Activated T-helper 17 cell treated with anti-CD3 and anti-CD28 coated beads, Interleukin-2, amount 50 U/mL, for 72 hours (primary cell): Measurements from ENCODE around the gene SELENOI. TPM values are rescaled to one million over a fixed set of nuclear protein-coding genes. Genes with fewer than 3 reads are reported as not detected.
"Not testable (repeated sequence)": the region's sequence is repeated elsewhere in the genome, so short reads cannot be mapped to it uniquely, and the experiment has no call there.

ENCODE experiments used
- ATAC-seq: fragments of 150-1000 bp; cut with Tn5 transposase; replicated peaks from 2 replicates; pipeline ENCODE4 v1.10.0; 2021; ENCODE audit warnings: mild to moderate bottlenecking, moderate library complexity
- H3K27ac Mint-ChIP-seq: one replicate; pipeline ENCODE4 v1.8.0; 2022; ENCODE audit warnings: mixed read lengths
- H3K27me3 Mint-ChIP-seq: one replicate; pipeline ENCODE4 v1.8.0; 2022; ENCODE audit warnings: mixed read lengths
- H3K36me3 Mint-ChIP-seq: one replicate; pipeline ENCODE4 v1.8.0; 2022; ENCODE audit warnings: low read depth, mild to moderate bottlenecking, mixed read lengths
- H3K4me1 Mint-ChIP-seq: one replicate; pipeline ENCODE4 v1.8.0; 2022; ENCODE audit warnings: mixed read lengths
- H3K4me3 Mint-ChIP-seq: one replicate; pipeline ENCODE4 v1.8.0; 2022; ENCODE audit warnings: mild to moderate bottlenecking, mixed read lengths
- H3K9me3 Mint-ChIP-seq: one replicate; pipeline ENCODE4 v1.8.0; 2022; ENCODE audit warnings: mixed read lengths
- total RNA-seq, 2 donors: library from RNA; stranded (reverse); gene quantifications; one replicate each; pipeline ENCODE4 v1.2.3, GENCODE V29; 2022

SELENOI gene
- total RNA-seq, 2 donors from 2014 or later, result 21.0 to 44.5 TPM

GRCh38 chr2:26359886-26360473, 14.0 kb downstream of the SELENOI start:
- H3K4me3 Mint-ChIP-seq, result no peak overlapping the region
- no peaks in the 10 kb centered on the region for H3K9me3 Mint-ChIP-seq
- H3K4me1 Mint-ChIP-seq, result peaks cover 51% of the 10 kb centered on the region
- peaks cover 34% of the 10 kb centered on the region for H3K36me3 Mint-ChIP-seq
- H3K27me3 Mint-ChIP-seq, result no peaks in the 10 kb centered on the region
- no peak overlapping the region for H3K27ac Mint-ChIP-seq
- no peak for ATAC-seq

DNA sequence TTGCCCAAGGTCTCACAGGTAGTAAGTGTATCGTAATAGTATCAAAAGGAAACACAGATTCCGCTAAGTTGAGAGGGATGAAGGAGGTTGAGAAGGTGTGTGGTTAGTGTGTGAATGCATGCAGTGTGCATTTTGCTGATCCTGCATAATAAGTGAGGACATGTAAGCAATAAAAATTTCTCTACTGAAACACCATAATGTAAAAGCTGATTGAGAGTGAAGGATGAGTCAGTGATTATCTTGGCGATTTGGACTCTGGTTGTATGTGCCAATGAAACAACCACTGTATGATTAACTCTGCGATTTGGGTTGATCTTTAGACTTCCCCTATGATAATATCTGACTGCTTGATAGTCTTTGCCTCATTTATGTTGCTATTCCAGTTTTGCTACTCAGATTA, 17.4 kb downstream of the SELENOI start:
- Mint-ChIP-seq H3K4me3 (no peak overlapping the region), H3K27me3 (no peaks in the 10 kb centered on the region), H3K4me1 (peaks cover 27% of the 10 kb centered on the region), H3K27ac (no peak overlapping the region), H3K36me3 (peaks cover 49% of the 10 kb centered on the region), H3K9me3 (no peaks in the 10 kb centered on the region)
- peak; percentile 91 for ATAC-seq

DNA sequence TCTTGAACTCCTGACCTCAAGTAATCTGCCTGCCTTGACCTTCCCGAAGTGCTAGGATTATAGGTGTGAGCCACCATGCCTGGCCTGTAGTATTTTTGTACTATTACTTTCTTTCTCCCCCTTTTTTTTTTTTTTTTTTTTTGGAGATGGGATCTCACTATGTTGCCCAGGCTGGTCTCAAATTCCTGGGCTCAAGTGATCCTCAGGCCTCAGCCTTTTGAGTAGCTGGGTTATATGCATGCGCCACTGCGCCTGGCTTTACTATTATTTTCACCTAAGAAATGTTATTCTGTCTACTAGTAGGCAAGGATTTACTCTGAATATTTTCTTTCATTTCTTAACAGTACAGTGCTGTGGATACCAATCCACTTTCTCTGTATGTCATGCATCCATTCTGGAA, 18.0 kb downstream of the SELENOI start:
- H3K36me3 Mint-ChIP-seq, result peaks cover 56% of the 10 kb centered on the region
- H3K4me1 Mint-ChIP-seq, result peaks cover 25% of the 10 kb centered on the region
- no peaks in the 10 kb centered on the region for H3K9me3 Mint-ChIP-seq
- H3K4me3 Mint-ChIP-seq, result no peak overlapping the region
- no peaks in the 10 kb centered on the region for H3K27me3 Mint-ChIP-seq
- ATAC-seq, result no peak
- H3K27ac Mint-ChIP-seq, result peak overlapping the region; percentile 52

- H3K4me3 Mint-ChIP-seq, result no peak overlapping the region
- no peaks in the 10 kb centered on the region for H3K9me3 Mint-ChIP-seq
Measured at GRCh38 chr2:26364669-26365068, 18.7 kb downstream of the SELENOI start.

GRCh38 chr2:26366957-26367356, 21.0 kb downstream of the SELENOI start:
- Mint-ChIP-seq H3K27me3 (no peaks in the 10 kb centered on the region), H3K4me1 (peaks cover 8% of the 10 kb centered on the region), H3K27ac (no peak overlapping the region), H3K36me3 (peaks cover 59% of the 10 kb centered on the region), H3K9me3 (no peaks in the 10 kb centered on the region), H3K4me3 (no peak overlapping the region)
- no peak for ATAC-seq

More at GRCh38 chr2:26364669-26365068, 18.7 kb downstream of the SELENOI start:
- ATAC-seq, result no peak
- H3K4me1 Mint-ChIP-seq, result peaks cover 18% of the 10 kb centered on the region
- no peaks in the 10 kb centered on the region for H3K27me3 Mint-ChIP-seq
- no peak overlapping the region for H3K27ac Mint-ChIP-seq
- H3K36me3 Mint-ChIP-seq, result peaks cover 58% of the 10 kb centered on the region

GRCh38 chr2:26369664-26370063, 23.7 kb downstream of the SELENOI start:
- not testable (repeated sequence) for H3K4me3 Mint-ChIP-seq, H3K9me3 Mint-ChIP-seq, H3K4me1 Mint-ChIP-seq, H3K27ac Mint-ChIP-seq, H3K27me3 Mint-ChIP-seq, ATAC-seq
- H3K36me3 Mint-ChIP-seq, result peaks cover 84% of the 10 kb centered on the region

- H3K36me3 Mint-ChIP-seq, result peaks cover 85% of the 10 kb centered on the region
- H3K4me3 Mint-ChIP-seq, ATAC-seq, H3K27ac Mint-ChIP-seq, H3K9me3 Mint-ChIP-seq, H3K4me1 Mint-ChIP-seq, H3K27me3 Mint-ChIP-seq: not testable (repeated sequence)
Measured at GRCh38 chr2:26370909-26371308, 25.0 kb downstream of the SELENOI start.

GRCh38 chr2:26376799-26377198, 30.9 kb downstream of the SELENOI start:
- no peaks in the 10 kb centered on the region for H3K9me3 Mint-ChIP-seq
- no peak overlapping the region for H3K4me3 Mint-ChIP-seq
- no peaks in the 10 kb centered on the region for H3K27me3 Mint-ChIP-seq
- peaks cover 96% of the 10 kb centered on the region for H3K36me3 Mint-ChIP-seq
- no peak for ATAC-seq
- H3K4me1 Mint-ChIP-seq, result no peaks in the 10 kb centered on the region
- no peak overlapping the region for H3K27ac Mint-ChIP-seq

DNA sequence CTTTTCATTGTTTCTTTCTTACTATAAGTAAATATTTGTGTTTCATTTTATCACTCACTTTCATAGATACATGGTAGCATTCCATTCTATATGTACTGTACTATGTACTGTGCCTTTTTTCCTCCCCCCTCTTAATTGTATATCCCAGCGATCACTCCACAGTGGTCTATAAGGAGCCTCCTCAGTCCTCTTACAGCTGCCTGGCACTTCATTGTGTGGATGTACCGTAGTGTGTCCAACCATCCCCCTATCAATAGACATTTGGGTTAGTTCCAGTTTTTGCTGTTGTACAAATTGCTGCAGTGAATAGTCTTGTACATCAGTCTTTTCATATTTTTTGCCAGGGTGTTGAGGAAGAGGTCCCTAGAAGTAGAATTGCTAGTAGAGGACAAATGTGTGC, 34.3 kb downstream of the SELENOI start:
- Mint-ChIP-seq H3K4me1 (peaks cover 5% of the 10 kb centered on the region), H3K9me3 (no peaks in the 10 kb centered on the region), H3K36me3 (peaks cover 96% of the 10 kb centered on the region), H3K4me3 (no peak overlapping the region), H3K27ac (no peak overlapping the region), H3K27me3 (no peaks in the 10 kb centered on the region)
- ATAC-seq, result no peak

- no peaks in the 10 kb centered on the region for H3K9me3 Mint-ChIP-seq
- no peak for ATAC-seq
- no peak overlapping the region for H3K4me3 Mint-ChIP-seq
- peaks cover 98% of the 10 kb centered on the region for H3K36me3 Mint-ChIP-seq
- H3K4me1 Mint-ChIP-seq, result peaks cover 5% of the 10 kb centered on the region
- H3K27ac Mint-ChIP-seq, result no peak overlapping the region
- no peaks in the 10 kb centered on the region for H3K27me3 Mint-ChIP-seq
Measured at GRCh38 chr2:26382564-26382963, 36.6 kb downstream of the SELENOI start.

DNA sequence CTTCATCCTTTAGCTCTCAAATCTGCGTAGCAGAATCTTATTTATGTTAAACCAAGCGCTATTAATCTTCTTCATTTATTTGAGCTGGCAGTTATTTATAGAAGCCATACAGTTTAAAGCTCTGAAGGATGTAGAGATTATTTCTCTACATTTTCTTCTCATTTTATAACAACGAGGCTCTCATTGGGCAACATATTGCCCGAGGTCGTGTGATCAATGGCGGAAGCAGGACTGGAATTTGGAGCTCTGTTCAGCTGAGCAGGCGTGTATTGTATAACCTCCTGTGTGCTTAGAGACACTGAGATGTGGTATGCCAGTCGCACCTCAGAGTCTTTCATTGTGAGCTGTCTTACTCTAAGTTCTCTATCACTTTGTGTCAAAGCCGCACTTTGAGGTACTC, 38.2 kb downstream of the SELENOI start:
- ATAC-seq, result no peak
- no peaks in the 10 kb centered on the region for H3K27me3 Mint-ChIP-seq
- no peak overlapping the region for H3K4me3 Mint-ChIP-seq
- peaks cover 99% of the 10 kb centered on the region for H3K36me3 Mint-ChIP-seq
- no peak overlapping the region for H3K27ac Mint-ChIP-seq
- H3K9me3 Mint-ChIP-seq, result no peaks in the 10 kb centered on the region
- peaks cover 5% of the 10 kb centered on the region for H3K4me1 Mint-ChIP-seq

- H3K4me3 Mint-ChIP-seq, result no peak overlapping the region
- H3K27me3 Mint-ChIP-seq, result no peaks in the 10 kb centered on the region
- peaks cover 5% of the 10 kb centered on the region for H3K4me1 Mint-ChIP-seq
- H3K27ac Mint-ChIP-seq, result no peak overlapping the region
- H3K9me3 Mint-ChIP-seq, result no peaks in the 10 kb centered on the region
- no peak for ATAC-seq
- H3K36me3 Mint-ChIP-seq, result peaks cover 99% of the 10 kb centered on the region
Measured at GRCh38 chr2:26384597-26384996, 38.7 kb downstream of the SELENOI start.

DNA sequence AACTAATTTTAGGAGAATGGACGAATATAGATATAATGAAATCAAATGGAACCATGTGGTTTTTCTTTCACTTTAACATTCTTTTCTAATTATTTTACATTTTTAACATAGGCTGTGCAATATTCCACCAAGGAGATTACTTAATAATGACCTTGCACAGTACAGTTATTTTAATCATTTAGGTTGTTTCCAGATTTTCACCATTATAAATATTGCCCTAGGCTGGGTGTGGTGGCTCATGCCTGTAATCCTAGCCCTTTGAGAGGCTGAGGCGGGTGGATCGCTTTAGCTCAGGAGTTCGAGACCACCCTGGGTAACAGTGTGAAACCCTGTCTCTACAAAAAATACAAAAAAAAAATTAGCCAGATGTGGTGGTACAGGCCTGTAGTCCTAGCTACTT, 41.2 kb downstream of the SELENOI start:
- no peak overlapping the region for H3K4me3 Mint-ChIP-seq
- peaks cover 93% of the 10 kb centered on the region for H3K36me3 Mint-ChIP-seq
- H3K9me3 Mint-ChIP-seq, result no peaks in the 10 kb centered on the region
- H3K27ac Mint-ChIP-seq, result no peak overlapping the region
- peaks cover 5% of the 10 kb centered on the region for H3K4me1 Mint-ChIP-seq
- ATAC-seq, result no peak
- no peaks in the 10 kb centered on the region for H3K27me3 Mint-ChIP-seq

- Mint-ChIP-seq H3K36me3 (peaks cover 44% of the 10 kb centered on the region), H3K9me3 (no peaks in the 10 kb centered on the region), H3K27me3 (no peaks in the 10 kb centered on the region), H3K4me1 (peaks cover 7% of the 10 kb centered on the region), H3K4me3 (no peak overlapping the region), H3K27ac (peak overlapping the region; percentile 17)
- ATAC-seq, result no peak
Measured at GRCh38 chr2:26394694-26395093, 48.8 kb downstream of the SELENOI start.

GRCh38 chr2:26395394-26395793, 49.5 kb downstream of the SELENOI start:
- H3K4me3 Mint-ChIP-seq, result no peak overlapping the region
- no peaks in the 10 kb centered on the region for H3K27me3 Mint-ChIP-seq
- H3K27ac Mint-ChIP-seq, result peak overlapping the region; percentile 17
- H3K9me3 Mint-ChIP-seq, result no peaks in the 10 kb centered on the region
- H3K4me1 Mint-ChIP-seq, result peaks cover 7% of the 10 kb centered on the region
- peaks cover 37% of the 10 kb centered on the region for H3K36me3 Mint-ChIP-seq
- no peak for ATAC-seq
